Epidermal melanocyte (primary cell): Measurements from ENCODE around the gene LIME1.
"Not testable (repeated sequence)": the region's sequence is repeated elsewhere in the genome, so short reads cannot be mapped to it uniquely, and the experiment has no call there.

Source experiments
- DNase-seq: peaks from one replicate; pipeline ENCODE4 v3.0.0; 2011; ENCODE audit warnings: low spot score; ENCODE audit not compliant: insufficient read length

Gene LIME1

DNA sequence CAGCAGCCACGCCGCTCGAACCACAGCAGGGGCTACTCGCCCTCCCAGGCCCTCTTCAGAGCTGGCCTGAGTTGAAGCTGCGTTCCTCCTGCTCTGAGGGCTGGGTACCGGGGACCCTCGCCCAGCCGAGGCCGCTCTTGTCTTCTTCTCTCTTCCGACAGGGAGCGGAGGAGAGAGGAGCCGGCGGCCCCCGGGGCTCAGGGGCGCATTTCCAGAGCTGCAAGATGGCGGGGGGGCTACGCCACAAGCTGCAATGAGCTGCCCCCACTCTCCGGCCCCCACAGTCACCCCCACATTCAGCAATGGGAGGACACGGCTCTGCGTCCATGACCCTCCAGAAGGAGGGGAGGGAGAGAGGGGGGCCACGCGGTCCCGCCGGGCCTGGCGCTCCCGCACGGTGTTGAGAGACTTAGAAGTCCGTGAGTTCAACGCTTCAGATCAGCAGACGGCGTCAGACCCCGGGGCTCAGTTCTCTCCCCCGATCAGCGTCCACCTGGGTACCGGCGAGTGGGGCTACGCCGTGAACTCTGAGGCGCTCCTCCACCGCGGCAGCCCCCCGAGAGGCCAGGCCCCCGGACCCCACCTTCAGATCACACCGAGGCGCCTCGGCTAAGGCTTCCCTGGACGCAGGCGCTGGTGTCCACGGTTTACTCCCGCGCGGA lies 34.7 kb downstream of the LIME1 start:
- DNase-seq: no peak

DNA sequence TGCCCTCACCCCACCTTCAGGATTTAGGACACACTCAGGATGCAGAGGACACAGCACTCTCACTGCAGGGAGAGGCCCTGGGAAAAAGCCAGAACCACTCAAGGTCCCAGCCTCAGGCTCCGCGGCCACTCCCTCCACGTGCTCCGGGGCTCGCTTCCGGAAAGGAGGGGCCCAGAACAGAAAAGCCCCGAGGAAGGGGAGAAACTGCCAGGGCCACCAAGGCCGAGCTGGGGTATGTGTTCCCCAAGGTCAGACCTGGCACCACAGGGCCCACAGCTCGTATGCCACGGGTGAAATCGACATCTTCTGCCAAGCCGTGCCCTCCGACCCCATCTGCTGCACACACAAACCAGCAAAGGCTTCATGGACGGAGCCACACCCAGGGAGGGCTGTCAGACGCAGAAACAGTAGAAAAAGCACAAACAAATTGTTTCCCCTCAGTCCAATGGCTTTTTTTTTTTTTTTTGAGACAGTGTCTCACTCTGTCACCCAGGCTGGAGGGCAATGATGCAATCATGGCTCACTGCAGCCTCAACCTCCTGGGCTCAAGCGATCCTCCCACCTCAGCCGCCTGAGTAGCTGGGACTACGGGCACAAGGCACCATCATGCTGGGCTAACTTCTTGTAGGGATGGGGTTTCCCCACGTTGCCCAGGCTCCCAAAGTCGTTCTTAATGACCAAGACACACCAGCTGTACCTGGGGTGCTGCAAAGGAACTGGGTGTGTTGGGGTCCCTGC lies 36.5 kb downstream of the LIME1 start:
- DNase-seq: no peak

DNA sequence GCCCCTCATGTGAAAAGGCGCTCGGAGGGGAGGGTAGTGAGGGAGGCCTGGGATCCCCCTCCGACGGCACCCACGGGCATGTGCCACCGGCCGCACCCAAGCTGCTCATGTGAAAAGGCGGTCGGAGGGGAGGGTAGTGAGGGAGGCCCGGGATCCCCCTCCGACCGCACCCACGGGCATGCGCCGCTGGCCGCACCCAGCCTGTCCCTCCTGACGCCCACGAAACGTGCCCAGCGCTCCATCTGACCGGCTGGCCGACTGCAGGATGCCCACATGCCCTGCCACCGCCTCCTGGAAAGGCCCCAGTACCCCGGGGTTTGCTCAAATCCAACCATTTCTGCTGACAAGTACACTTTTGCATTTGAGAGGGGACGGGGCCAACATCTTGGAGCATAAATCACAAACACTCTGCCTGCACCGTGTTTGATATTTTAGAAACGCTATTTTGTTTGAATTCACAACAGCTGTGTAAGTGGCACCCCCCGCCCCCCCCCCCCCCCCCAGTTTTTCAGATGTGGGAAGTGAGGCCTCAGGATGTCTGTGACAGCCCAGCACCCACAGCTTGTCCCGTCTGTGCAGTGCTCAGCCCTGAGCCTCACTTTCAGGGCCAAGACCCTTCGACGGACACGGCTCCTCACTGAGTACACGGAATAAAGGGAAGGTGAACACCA lies 37.2 kb downstream of the LIME1 start:
- DNase-seq: no peak

DNA sequence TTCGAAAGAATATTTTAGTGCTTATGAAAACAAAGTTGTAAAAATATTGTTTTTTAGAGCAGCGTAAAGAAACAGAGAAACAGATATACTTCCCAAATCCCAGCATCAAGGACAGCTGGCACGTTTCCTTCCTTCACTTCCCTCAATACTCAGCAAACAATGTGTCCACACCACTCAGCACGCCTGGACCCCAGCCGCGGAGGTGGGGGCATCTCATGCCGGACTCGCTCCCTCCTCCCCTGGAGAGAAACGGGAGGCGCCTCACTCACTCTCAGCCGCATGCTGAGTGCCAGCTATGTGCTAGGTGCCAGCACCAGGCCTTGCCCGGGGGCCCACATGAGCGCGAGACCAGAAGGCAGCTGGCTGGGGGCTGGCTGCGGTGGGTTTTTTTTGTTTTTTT lies 37.8 kb downstream of the LIME1 start:
- no peak for DNase-seq

DNA sequence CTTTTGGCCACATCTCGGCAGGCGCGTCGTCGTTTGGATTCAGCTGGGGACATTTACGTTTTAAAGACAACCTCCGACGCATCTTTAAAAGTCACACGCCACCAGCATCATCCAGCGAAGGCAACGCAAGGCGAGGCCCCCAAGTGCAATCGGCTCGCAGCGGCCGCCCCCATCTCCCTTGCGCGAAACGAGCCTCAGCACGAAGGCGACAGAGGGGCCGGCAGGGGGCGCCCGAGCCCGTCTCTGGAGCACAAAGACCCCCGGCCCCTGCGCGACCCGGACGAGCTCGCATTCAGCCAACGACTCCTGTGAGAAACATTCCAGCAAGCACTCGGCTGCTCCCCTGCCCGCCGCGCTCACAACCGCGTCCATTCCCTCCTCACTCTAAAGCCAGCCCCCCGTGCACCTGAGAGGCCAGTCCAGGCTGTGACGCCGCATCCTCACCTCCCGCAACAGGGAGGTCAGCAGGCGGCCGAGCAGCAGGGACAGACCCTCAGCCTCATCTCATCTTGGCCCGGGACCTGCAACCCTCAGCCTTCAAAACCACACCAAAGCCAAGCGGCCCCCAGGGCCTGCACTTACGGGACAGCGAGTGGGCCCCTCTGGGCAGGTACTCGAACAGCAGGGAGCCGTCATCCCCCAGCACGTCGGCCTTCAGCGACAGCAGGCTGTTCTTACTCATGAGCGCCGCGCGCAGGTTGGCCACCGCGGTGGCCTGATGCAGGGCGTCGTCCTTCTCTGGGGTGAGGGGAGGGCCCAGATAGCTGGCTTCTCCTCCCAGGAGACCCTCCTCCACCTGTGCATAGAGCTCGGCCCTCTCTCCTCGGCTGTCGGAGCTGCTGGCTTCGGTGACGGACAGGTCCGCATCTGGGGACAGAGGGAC lies 38.9 kb downstream of the LIME1 start:
- DNase-seq: peak; percentile 61

DNA sequence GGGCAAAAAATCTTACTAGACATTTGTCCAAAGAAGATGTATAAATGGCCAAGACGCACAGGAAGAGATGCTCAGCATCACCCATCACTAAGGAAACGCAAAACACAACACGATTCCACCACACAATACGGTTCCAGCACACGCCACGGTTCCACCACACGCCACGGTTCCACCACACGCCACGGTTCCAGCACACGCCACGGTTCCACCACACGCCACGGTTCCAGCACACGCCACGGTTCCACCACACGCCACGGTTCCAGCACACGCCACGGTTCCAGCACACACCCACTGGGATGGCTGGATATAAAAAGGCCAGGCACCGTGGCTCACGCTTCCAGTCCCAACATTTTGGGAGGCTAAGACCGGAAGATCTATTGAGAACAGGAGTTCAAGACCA lies 40.4 kb downstream of the LIME1 start:
- not testable (repeated sequence) for DNase-seq

- no peak for DNase-seq
Measured at GRCh38 chr20:63777614-63778013, 41.1 kb downstream of the LIME1 start.

- no peak for DNase-seq
Measured at GRCh38 chr20:63778034-63778752, 41.7 kb downstream of the LIME1 start.

- no peak for DNase-seq
Measured at GRCh38 chr20:63778857-63779256, 42.4 kb downstream of the LIME1 start.

GRCh38 chr20:63781181-63781580 lies 44.7 kb downstream of the LIME1 start:
- DNase-seq: no peak

DNA sequence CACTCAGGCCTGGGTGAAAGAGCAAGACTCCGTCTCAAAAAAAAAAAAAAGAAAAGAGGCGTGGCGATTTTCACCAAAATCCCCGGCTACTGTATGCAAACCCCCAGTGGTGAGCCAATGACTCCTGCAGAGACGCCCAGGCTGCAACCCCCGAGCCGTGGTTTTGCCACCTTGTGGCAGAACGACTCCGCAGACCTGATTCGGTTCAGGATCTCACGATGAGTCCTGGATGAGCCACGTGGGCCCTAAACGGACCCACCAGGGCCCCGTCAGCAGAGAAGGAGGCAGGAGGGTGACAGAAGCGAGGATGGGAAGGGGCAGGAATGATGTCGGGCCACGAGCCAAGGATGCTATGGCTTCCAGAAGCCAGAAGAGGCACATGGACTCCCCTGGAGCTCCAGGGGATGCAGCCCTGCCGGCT lies 45.6 kb downstream of the LIME1 start:
- no peak for DNase-seq

GRCh38 chr20:63782521-63782971 lies 46.1 kb downstream of the LIME1 start:
- no peak for DNase-seq

- no peak for DNase-seq
Measured at GRCh38 chr20:63783970-63784369, 47.5 kb downstream of the LIME1 start.

DNA sequence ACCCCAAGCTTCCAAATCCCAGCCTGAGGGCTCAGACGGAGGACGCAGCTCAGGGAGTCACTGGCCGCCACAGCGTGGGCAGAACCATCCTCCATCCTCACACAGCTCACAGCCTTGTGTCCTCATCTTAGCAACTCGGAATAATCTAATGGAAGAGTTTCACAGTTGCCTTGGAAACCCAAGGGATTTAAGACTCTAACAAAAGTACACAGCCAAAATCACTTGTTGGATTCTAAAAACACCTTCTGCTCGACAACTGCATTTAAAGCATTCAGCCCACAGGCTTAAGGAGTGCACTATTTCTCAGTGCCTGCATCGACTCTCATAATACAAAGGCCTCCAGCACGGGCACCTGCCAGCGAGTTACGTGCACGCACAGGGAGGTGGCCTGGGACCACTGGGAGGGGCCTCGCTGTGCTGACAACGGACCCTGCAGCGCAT lies 49.2 kb downstream of the LIME1 start:
- DNase-seq: no peak

- DNase-seq: no peak
Measured at GRCh38 chr20:63787302-63787701, 50.8 kb downstream of the LIME1 start.

DNA sequence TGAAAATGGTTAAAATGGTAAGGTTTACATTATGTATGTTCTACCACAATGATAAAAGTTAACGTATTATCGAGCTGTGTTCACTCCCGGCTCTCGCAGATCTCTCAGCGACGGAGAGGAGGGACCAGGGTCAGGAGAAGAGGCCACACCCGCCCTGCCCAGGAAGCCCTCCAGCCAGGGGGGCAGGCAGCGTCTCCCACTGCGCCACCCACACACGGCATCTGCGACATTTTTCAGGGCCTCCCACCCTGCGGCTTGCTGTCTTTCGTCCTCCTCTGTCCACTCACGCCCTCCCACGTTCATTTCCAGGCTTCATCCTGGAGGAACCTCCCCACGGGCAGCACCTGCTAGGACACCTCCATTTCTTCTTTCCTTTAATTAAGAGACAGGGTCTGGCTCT lies 51.3 kb downstream of the LIME1 start:
- no peak for DNase-seq
